B cell (primary cell): ENCODE data around the gene PRDM11. TPM values are rescaled to one million over a fixed set of nuclear protein-coding genes. Genes with fewer than 3 reads are reported as not detected.

Experiments used
- ATAC-seq: fragments of 200-7000 bp; cut with Tn5 transposase; one replicate; pipeline ENCODE4 v1.10.0; 2021; ENCODE audit warnings: low read depth, mild to moderate bottlenecking, moderate number of reproducible peaks, moderate library complexity
- CTCF ChIA-PET: fragments of 350-600 bp; sonication (Branson Sonifier 250); formaldehyde crosslinking; loops from one replicate; lab custom pipeline; 2021; ENCODE audit warnings: antibody characterized with exemption, inconsistent platforms; lab: Charles Lee
- POLR2A ChIA-PET: fragments of 350-600 bp; sonication (Branson Sonifier 250); formaldehyde crosslinking; loops from one replicate; lab custom pipeline; 2021; ENCODE audit warnings: antibody characterized with exemption; lab: Charles Lee
- DNase-seq: peaks from one replicate; pipeline ENCODE4 v3.0.0; 2013
- H2AFZ ChIP-seq: 2 replicates; pipeline ENCODE4 v1.6.1; 2012; ENCODE audit warnings: mild to moderate bottlenecking, low read depth, low read length; ENCODE audit not compliant: insufficient read depth, poor library complexity, severe bottlenecking
- H3K27ac ChIP-seq, 2 donors: 1 replicate in 1 of 2; 2 replicates in 1 of 2; pipeline ENCODE4 v1.5.1; 2012 to 2013; ENCODE audit warnings: low read length in 2 of 2, mild to moderate bottlenecking in 2 of 2, moderate library complexity in 1 of 2
- H3K27me3 ChIP-seq, 4 experiments: fragments of 200-600 bp in 1 of 4; sonication (generic) in 1 of 4; replicated peaks in 1 of 4; 1 replicate in 2 of 4; 2 replicates in 2 of 4; pipeline versions ENCODE4 v1.6.1 to v1.7.0; 2013 to 2016; ENCODE audit warnings: low read length in 3 of 4, mild to moderate bottlenecking in 2 of 4, mixed read lengths in 1 of 4, moderate library complexity in 1 of 4; ENCODE audit not compliant: insufficient read depth in 4 of 4, control insufficient read depth in 3 of 4; ENCODE audit errors: control extremely low read depth in 1 of 4
- H3K36me3 ChIP-seq, 2 experiments: replicated peaks in 1 of 2; 1 replicate in 1 of 2; 2 replicates in 1 of 2; pipeline versions ENCODE4 v1.6.1 to v1.7.1; 2013; ENCODE audit warnings: low read length in 1 of 2; ENCODE audit not compliant: insufficient read depth in 2 of 2, control insufficient read depth in 1 of 2; ENCODE audit errors: control extremely low read depth in 1 of 2, extremely low read depth in 1 of 2
- H3K4me1 ChIP-seq, 2 donors: fragments of 200-600 bp in 1 of 2; sonication (generic) in 1 of 2; 1 replicate in 1 of 2; 2 replicates in 1 of 2; pipeline versions ENCODE4 v1.5.1 to v1.6.1; 2013 to 2017; ENCODE audit warnings: low read length in 2 of 2; ENCODE audit not compliant: control insufficient read depth in 2 of 2, insufficient read depth in 2 of 2
- H3K4me2 ChIP-seq: replicated peaks from 2 replicates; pipeline ENCODE3; 2012; ENCODE audit warnings: mild to moderate bottlenecking, low read depth, low read length; ENCODE audit not compliant: poor library complexity, severe bottlenecking
- H3K4me3 ChIP-seq, 5 experiments: fragments of 200-600 bp in 1 of 5; sonication (generic) in 1 of 5; 1 replicate in 3 of 5; 2 replicates in 2 of 5; pipeline versions ENCODE4 v1.5.1 to v1.7.0; 2011 to 2016; ENCODE audit warnings: low read length in 4 of 5, mild to moderate bottlenecking in 4 of 5, low read depth in 2 of 5, control low read depth in 1 of 5, moderate library complexity in 1 of 5; ENCODE audit not compliant: insufficient read depth in 1 of 5; ENCODE audit errors: control extremely low read depth in 1 of 5, extremely low read depth in 1 of 5
- H3K79me2 ChIP-seq: fragments of 200-600 bp; sonication (generic); one replicate; pipeline ENCODE4 v1.6.0; 2016; ENCODE audit warnings: low read length; ENCODE audit not compliant: control insufficient read depth, insufficient read depth
- H3K9ac ChIP-seq: fragments of 200-600 bp; sonication (generic); 2 replicates; pipeline ENCODE4 v1.6.1; 2017; ENCODE audit warnings: mild to moderate bottlenecking, low read length, moderate library complexity
- H3K9me3 ChIP-seq, 3 donors: one replicate each; pipeline versions ENCODE4 v1.6.1 to v1.7.1; 2013; ENCODE audit warnings: low read length in 2 of 3; ENCODE audit not compliant: control insufficient read depth in 2 of 3, insufficient read depth in 1 of 3; ENCODE audit errors: control extremely low read depth in 1 of 3
- H4K20me1 ChIP-seq: 2 replicates; pipeline ENCODE4 v1.6.0; 2012; ENCODE audit warnings: mild to moderate bottlenecking, low read length; ENCODE audit not compliant: insufficient read depth, control insufficient read depth, poor library complexity, severe bottlenecking
- H3K27ac Mint-ChIP-seq: one replicate; pipeline ENCODE4 v1.8.0; 2021; ENCODE audit warnings: mixed read lengths
- H3K27me3 Mint-ChIP-seq: one replicate; pipeline ENCODE4 v1.8.0; 2021; ENCODE audit warnings: mixed read lengths
- H3K4me1 Mint-ChIP-seq: one replicate; pipeline ENCODE4 v1.8.0; 2021; ENCODE audit warnings: mixed read lengths
- H3K4me3 Mint-ChIP-seq: one replicate; pipeline ENCODE4 v1.8.0; 2021; ENCODE audit warnings: mixed read lengths
- H3K9me3 Mint-ChIP-seq: one replicate; pipeline ENCODE4 v1.8.0; 2022; ENCODE audit warnings: mixed read lengths; ENCODE audit not compliant: insufficient read depth
- EZH2 ChIP-seq: IDR thresholded peaks from 2 replicates; pipeline ENCODE4 v1.6.1; 2012; ENCODE audit warnings: borderline replicate concordance, low read depth, mild to moderate bottlenecking, moderate library complexity, low read length; ENCODE audit not compliant: insufficient read depth, poor library complexity, severe bottlenecking
- WGBS: methylation state at CpG from one replicate; pipeline ENCODE4 v1.1.5; 2013; ENCODE audit warnings: missing lambda C conversion rate; ENCODE audit not compliant: insufficient coverage; 5-methylcytosine and 5-hydroxymethylcytosine counted together
- intact Hi-C: fragments of 100-400 bp; cut with micrococcal nuclease; formaldehyde crosslinking; loops from one replicate; pipeline ENCODE4 v1.10.0; 2022
- polyA plus RNA-seq: library from polyadenylated mRNA; depleted of rRNA; stranded (reverse); fragments of >200 nt; gene quantifications from 2 replicates; pipeline ENCODE4 v1.2.3, GENCODE V29; 2012
- total RNA-seq, 2 donors: library from RNA; stranded (reverse); fragments of 120-200 nt in 1 of 2; gene quantifications; 1 replicate in 1 of 2; 2 replicates in 1 of 2; pipeline versions ENCODE4 v1.2.3 to v1.2.4, GENCODE V29; 2013 to 2022
- TF ChIP-seq, protein P1 (sequence below): fragments of 200-600 bp; IDR thresholded peaks from one replicate; pipeline ENCODE4 v1.8.0; 2022; ENCODE audit warnings: antibody characterized with exemption, mild to moderate bottlenecking

Gene PRDM11
- total and polyA plus RNA-seq, 2 donors (not counting 1 experiment from before 2014, with no cell fraction given), result 9.5 to 26.2 TPM

DNA sequence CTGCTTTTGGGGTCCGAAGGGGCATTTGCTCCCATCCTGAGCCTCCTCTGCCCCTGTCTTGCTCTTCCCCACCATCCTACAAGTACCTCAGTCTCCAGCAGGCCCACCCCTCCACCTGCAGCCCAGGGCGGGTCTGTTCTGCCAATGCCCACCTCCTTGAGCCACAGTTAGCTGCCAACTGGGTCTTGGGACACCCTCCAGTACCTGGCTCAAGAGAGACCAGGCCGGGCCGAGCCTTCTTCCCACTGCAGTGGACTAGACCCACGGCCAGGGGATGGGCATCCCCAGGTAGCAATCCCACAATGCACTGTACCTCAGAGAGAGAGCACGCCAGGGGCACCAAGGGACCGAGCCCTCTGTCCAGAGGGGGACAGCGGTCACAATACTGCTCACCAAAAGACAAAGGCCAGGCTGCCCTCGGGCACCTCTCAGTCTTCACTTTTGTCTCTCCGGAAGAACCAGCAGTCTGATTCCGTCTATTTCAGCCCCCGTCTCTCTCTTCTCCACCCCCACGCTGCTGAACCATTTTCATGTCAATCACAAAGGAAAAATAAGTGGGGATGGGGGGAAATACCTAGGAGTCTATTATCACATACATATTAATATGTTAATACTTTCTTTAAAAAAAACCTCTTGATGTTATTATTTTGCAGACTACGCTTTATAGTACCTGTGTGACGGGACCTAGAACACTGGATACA, 88.0 kb downstream of the PRDM11 start:
- no peak overlapping the region for H3K4me3 ChIP-seq
- H4K20me1 ChIP-seq, result no peaks in the 10 kb centered on the region
- ChIA-PET POLR2A (no interaction called here), CTCF (interaction anchor here (0.8 to 2.8 kb wide), 3 partner anchors 10 to 307 kb away, joined by 3 to 14 read pairs (median 3); no protein-coding TSS in a partner anchor)
- H3K4me1 Mint-ChIP-seq, result no peaks in the 10 kb centered on the region
- H2AFZ ChIP-seq, result no peak overlapping the region
- no peak for TF ChIP-seq EZH2
- TF ChIP-seq, protein P1, sequence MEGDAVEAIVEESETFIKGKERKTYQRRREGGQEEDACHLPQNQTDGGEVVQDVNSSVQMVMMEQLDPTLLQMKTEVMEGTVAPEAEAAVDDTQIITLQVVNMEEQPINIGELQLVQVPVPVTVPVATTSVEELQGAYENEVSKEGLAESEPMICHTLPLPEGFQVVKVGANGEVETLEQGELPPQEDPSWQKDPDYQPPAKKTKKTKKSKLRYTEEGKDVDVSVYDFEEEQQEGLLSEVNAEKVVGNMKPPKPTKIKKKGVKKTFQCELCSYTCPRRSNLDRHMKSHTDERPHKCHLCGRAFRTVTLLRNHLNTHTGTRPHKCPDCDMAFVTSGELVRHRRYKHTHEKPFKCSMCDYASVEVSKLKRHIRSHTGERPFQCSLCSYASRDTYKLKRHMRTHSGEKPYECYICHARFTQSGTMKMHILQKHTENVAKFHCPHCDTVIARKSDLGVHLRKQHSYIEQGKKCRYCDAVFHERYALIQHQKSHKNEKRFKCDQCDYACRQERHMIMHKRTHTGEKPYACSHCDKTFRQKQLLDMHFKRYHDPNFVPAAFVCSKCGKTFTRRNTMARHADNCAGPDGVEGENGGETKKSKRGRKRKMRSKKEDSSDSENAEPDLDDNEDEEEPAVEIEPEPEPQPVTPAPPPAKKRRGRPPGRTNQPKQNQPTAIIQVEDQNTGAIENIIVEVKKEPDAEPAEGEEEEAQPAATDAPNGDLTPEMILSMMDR, result no peak
- no peaks in the 10 kb centered on the region for H3K4me1 ChIP-seq
- no peak overlapping the region for H3K27ac Mint-ChIP-seq
- no peaks in the 10 kb centered on the region for H3K9me3 Mint-ChIP-seq
- intact Hi-C loops, result no loop called here
- ATAC-seq (no peak), DNase-seq (no peak)
- no peak overlapping the region for H3K27ac ChIP-seq
- no peak overlapping the region for H3K9ac ChIP-seq
- H3K36me3 ChIP-seq, result no peaks in the 10 kb centered on the region
- peaks cover 22% of the 10 kb centered on the region for H3K27me3 Mint-ChIP-seq
- H3K4me2 ChIP-seq, result no peak overlapping the region
- no peaks in the 10 kb centered on the region for H3K79me2 ChIP-seq
- H3K27me3 ChIP-seq, result peaks cover 0 to 10% (median 4%) of the 10 kb centered on the region in 4 experiments
- peaks cover 0 to 8% (median 0%) of the 10 kb centered on the region in 3 donors for H3K9me3 ChIP-seq
- WGBS, result 95% methylated on average over 9 of the region's 15 CpGs
- H3K4me3 Mint-ChIP-seq, result no peak overlapping the region

DNA sequence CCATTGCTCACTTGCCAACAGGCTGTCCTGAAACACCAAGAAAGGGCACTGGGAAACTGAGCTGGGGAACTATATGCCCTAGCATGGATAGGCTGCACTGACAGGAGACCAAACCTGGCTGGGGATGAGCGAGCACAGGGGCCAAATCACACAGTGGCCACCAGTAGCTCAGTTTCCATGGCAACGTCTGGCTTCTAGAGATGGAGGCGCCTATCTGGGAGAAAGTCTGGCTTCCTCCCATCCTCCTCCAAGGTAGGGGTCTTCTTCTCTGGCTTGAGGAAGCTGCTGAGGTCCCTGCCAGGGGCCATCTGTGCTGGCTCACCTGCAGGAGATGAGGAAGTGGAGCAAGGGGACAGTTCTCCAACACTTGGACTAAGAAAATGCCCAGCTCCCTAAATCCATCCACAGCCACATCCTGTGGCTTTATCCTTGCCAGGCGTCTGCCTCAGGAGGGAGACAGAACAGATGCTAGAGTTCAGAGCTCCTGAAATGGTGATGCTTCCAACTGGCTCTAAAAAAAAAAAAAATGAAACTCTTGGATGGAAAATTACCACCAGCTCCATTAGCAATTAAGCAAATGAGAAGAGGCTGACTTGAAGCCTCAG, 91.4 kb downstream of the PRDM11 start:
- 81% methylated on average over 3 of the region's 4 CpGs for WGBS
- ATAC-seq, result no peak
- H3K9me3 ChIP-seq, result peaks cover 0 to 8% (median 0%) of the 10 kb centered on the region in 3 donors
- H3K9ac ChIP-seq, result no peak overlapping the region
- H3K79me2 ChIP-seq, result no peaks in the 10 kb centered on the region
- Mint-ChIP-seq H3K27ac (no peak overlapping the region), H3K27me3 (peaks cover 33% of the 10 kb centered on the region), H3K9me3 (no peaks in the 10 kb centered on the region), H3K4me3 (no peak overlapping the region), H3K4me1 (no peaks in the 10 kb centered on the region)
- H2AFZ ChIP-seq, result no peak overlapping the region
- no peak overlapping the region for H3K4me3 ChIP-seq
- no peak for DNase-seq
- intact Hi-C loops, result no loop called here
- peaks cover 0 to 12% (median 5%) of the 10 kb centered on the region in 4 experiments for H3K27me3 ChIP-seq
- no peak for TF ChIP-seq EZH2
- TF ChIP-seq, protein P1, result no peak
- H3K4me1 ChIP-seq, result no peaks in the 10 kb centered on the region
- H4K20me1 ChIP-seq, result no peaks in the 10 kb centered on the region
- no peak overlapping the region for H3K27ac ChIP-seq
- H3K4me2 ChIP-seq, result no peak overlapping the region
- CTCF ChIA-PET, result interaction anchor here (1.2 kb wide), 1 partner anchor 8 kb away, joined by 4 read pairs; no protein-coding TSS in a partner anchor
- no peaks in the 10 kb centered on the region for H3K36me3 ChIP-seq
- POLR2A ChIA-PET, result no interaction called here
